Measurements from ENCODE around the gene LUZP1. TPM values are rescaled to one million over a fixed set of nuclear protein-coding genes. Genes with fewer than 3 reads are reported as not detected.
"Not testable (repeated sequence)": the region's sequence is repeated elsewhere in the genome, so short reads cannot be mapped to it uniquely, and the experiment has no call there.

Gene LUZP1
- total and polyA plus RNA-seq, 2 experiments from 2014 or later = 23.3 to 27.6 TPM

DNA sequence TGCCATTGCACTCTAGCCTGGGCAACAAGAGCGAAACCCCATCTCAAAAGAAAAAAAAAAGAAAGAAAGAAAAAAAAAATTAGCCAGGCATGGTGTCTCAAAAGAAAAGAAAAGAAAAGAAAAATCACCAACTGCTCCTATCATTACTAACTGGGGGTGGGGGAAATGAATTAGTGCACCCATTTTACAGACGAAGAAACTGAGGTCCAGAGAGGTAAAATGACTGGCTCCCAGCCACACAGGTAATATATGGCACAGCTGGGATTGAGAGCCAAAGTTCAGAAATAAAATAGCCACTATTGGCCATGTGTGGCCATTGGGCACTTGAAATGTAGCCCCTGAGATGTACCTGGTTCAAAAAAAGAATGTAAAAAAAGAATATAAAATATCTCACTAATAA lies 39.9 kb upstream of the LUZP1 start:
- Histone ChIP-seq H3K9me3 (ENCODE audit: low read depth) (no peaks in the 10 kb centered on the region), H3K4me3 (no peak overlapping the region), H3K79me2 (no peaks in the 10 kb centered on the region), H3K27me3 (peaks cover 18% of the 10 kb centered on the region), H3K4me2 (no peak overlapping the region), H3K4me1 (ENCODE audit: insufficient read depth) (no peaks in the 10 kb centered on the region), H3K9me2 (replicated peaks; ENCODE audit: insufficient read depth) (no peaks in the 10 kb centered on the region), H3K27ac (no peak overlapping the region), H2AFZ (no peak overlapping the region), H4K20me1 (ENCODE audit: insufficient read depth, poor library complexity, severe bottlenecking) (no peaks in the 10 kb centered on the region), H3K36me3 (replicated peaks; ENCODE audit: insufficient read depth, low read depth) (no peaks in the 10 kb centered on the region)
- DNase-seq (ENCODE audit: low spot score) = no peak
- TF ChIP-seq EZH2phosphoT487 (IDR thresholded peaks at IDR 0.05; ENCODE audit: low read depth, severe bottlenecking, unreplicated experiment) = no peak
- TF ChIP-seq EZH2 (IDR thresholded peaks at IDR 0.05; ENCODE audit: borderline replicate concordance) = no peak
- TF ChIP-seq, protein P1, sequence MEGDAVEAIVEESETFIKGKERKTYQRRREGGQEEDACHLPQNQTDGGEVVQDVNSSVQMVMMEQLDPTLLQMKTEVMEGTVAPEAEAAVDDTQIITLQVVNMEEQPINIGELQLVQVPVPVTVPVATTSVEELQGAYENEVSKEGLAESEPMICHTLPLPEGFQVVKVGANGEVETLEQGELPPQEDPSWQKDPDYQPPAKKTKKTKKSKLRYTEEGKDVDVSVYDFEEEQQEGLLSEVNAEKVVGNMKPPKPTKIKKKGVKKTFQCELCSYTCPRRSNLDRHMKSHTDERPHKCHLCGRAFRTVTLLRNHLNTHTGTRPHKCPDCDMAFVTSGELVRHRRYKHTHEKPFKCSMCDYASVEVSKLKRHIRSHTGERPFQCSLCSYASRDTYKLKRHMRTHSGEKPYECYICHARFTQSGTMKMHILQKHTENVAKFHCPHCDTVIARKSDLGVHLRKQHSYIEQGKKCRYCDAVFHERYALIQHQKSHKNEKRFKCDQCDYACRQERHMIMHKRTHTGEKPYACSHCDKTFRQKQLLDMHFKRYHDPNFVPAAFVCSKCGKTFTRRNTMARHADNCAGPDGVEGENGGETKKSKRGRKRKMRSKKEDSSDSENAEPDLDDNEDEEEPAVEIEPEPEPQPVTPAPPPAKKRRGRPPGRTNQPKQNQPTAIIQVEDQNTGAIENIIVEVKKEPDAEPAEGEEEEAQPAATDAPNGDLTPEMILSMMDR (IDR thresholded peaks at IDR 0.05; ENCODE audit: poor library complexity) = no peak
- WGBS (ENCODE audit: low lambda C conversion rate, missing lambda C conversion rate) = 100% methylated on average over 2 of the region's 2 CpGs

DNA sequence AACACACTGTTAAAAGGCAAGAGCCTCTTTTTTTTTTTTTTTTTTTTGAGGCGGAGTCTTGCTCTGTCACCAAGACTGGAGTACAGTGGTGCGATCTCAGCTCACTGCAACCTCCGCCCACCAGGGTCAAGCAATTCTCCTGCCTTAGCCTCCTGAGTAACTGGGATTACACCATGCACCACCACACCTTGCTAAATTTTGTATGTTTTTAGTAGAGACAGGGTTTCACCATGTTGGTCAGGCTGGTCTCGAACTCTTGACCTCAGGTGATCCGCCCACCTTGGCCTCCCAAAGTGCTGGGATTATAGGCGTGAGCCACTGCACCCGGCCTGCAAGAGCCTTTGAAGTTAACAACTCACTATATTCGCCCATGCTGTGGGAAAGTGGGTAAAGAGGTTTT lies 39.1 kb upstream of the LUZP1 start:
- not testable (repeated sequence) for H3K4me1 ChIP-seq (ENCODE audit: insufficient read depth); H3K4me2 ChIP-seq; DNase-seq (ENCODE audit: low spot score); H3K9me2 ChIP-seq (replicated peaks; ENCODE audit: insufficient read depth); H3K9me3 ChIP-seq (ENCODE audit: low read depth); H2AFZ ChIP-seq; H3K4me3 ChIP-seq; H3K27ac ChIP-seq; H4K20me1 ChIP-seq (ENCODE audit: insufficient read depth, poor library complexity, severe bottlenecking); H3K36me3 ChIP-seq (replicated peaks; ENCODE audit: insufficient read depth, low read depth); H3K79me2 ChIP-seq
- H3K27me3 ChIP-seq = peaks cover 18% of the 10 kb centered on the region
- WGBS (ENCODE audit: low lambda C conversion rate, missing lambda C conversion rate) = 87% methylated on average over 8 of the region's 8 CpGs

DNA sequence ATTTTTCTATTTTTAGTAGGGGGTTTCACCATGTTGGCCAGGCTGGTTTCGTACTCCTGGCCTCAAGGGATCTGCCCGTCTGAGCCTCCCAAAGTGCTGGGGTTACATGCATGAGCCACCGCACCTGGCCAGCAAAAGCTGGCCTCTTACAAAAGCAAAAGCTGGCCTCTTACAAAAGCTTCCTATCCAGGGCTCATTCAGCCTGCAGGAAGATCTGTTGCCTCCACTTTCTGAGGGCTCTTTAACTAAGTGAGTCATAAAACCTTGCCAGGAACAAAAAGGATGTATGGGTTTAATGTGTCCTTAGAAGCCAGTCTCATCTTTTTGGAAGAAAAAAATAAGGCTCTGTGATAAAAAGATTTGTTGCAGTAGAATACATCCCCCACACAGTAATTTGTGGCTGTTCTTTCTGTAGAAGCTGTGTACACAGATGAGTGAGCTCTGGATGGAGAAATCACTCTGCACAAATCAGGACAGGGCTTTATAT lies 33.6 kb upstream of the LUZP1 start:
- DNase-seq (ENCODE audit: low spot score) = no peak
- H3K4me2 ChIP-seq = no peak overlapping the region
- no peaks in the 10 kb centered on the region for H3K9me3 ChIP-seq (ENCODE audit: low read depth)
- no peaks in the 10 kb centered on the region for H3K9me2 ChIP-seq (replicated peaks; ENCODE audit: insufficient read depth)
- WGBS (ENCODE audit: low lambda C conversion rate, missing lambda C conversion rate) = 85% methylated on average over 3 of the region's 3 CpGs
- no peaks in the 10 kb centered on the region for H3K27me3 ChIP-seq
- no peaks in the 10 kb centered on the region for H3K79me2 ChIP-seq
- no peaks in the 10 kb centered on the region for H4K20me1 ChIP-seq (ENCODE audit: insufficient read depth, poor library complexity, severe bottlenecking)
- H2AFZ ChIP-seq = no peak overlapping the region
- H3K4me3 ChIP-seq = no peak overlapping the region
- no peaks in the 10 kb centered on the region for H3K36me3 ChIP-seq (replicated peaks; ENCODE audit: insufficient read depth, low read depth)
- H3K27ac ChIP-seq = no peak overlapping the region
- no peaks in the 10 kb centered on the region for H3K4me1 ChIP-seq (ENCODE audit: insufficient read depth)
- TF ChIP-seq EZH2phosphoT487 (IDR thresholded peaks at IDR 0.05; ENCODE audit: low read depth, severe bottlenecking, unreplicated experiment) = no peak
- TF ChIP-seq, protein P1 (IDR thresholded peaks at IDR 0.05; ENCODE audit: poor library complexity) = no peak
- TF ChIP-seq EZH2 (IDR thresholded peaks at IDR 0.05; ENCODE audit: borderline replicate concordance) = no peak

DNA sequence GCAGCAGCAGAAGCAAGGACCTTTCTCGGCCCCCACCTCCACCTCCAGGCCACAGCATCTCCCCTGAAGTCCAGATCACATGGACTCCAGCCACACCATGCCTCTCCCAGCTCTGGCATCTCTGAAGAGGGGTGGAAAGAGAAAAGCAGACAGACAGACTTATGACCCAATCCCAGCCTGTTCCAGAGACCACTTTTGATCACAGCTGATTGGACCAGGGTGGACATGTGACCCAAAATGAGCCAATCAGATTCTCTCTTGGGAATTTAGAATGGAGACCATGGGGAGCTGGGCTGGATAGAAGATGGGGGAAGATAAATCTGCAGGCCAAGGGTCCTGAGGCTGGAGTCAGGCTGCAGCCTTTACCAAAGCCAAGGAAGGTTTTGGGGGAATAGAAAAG lies 32.2 kb upstream of the LUZP1 start:
- TF ChIP-seq EZH2 (IDR thresholded peaks at IDR 0.05; ENCODE audit: borderline replicate concordance) (no peak), EZH2phosphoT487 (IDR thresholded peaks at IDR 0.05; ENCODE audit: low read depth, severe bottlenecking, unreplicated experiment) (no peak)
- TF ChIP-seq, protein P1 (IDR thresholded peaks at IDR 0.05; ENCODE audit: poor library complexity) = no peak
- no peaks in the 10 kb centered on the region for H3K79me2 ChIP-seq
- H3K27me3 ChIP-seq = no peaks in the 10 kb centered on the region
- no peaks in the 10 kb centered on the region for H3K9me2 ChIP-seq (replicated peaks; ENCODE audit: insufficient read depth)
- no peaks in the 10 kb centered on the region for H3K9me3 ChIP-seq (ENCODE audit: low read depth)
- no peak overlapping the region for H3K4me3 ChIP-seq
- WGBS (ENCODE audit: low lambda C conversion rate, missing lambda C conversion rate) = 92% methylated on average over 1 of the region's 1 CpG
- no peak for DNase-seq (ENCODE audit: low spot score)
- H3K36me3 ChIP-seq (replicated peaks; ENCODE audit: insufficient read depth, low read depth) = no peaks in the 10 kb centered on the region
- peaks cover 7% of the 10 kb centered on the region for H3K4me1 ChIP-seq (ENCODE audit: insufficient read depth)
- no peaks in the 10 kb centered on the region for H4K20me1 ChIP-seq (ENCODE audit: insufficient read depth, poor library complexity, severe bottlenecking)
- no peak overlapping the region for H2AFZ ChIP-seq
- no peak overlapping the region for H3K27ac ChIP-seq
- no peak overlapping the region for H3K4me2 ChIP-seq
